ENCODE measurements around the gene SLC6A17.

DNA sequence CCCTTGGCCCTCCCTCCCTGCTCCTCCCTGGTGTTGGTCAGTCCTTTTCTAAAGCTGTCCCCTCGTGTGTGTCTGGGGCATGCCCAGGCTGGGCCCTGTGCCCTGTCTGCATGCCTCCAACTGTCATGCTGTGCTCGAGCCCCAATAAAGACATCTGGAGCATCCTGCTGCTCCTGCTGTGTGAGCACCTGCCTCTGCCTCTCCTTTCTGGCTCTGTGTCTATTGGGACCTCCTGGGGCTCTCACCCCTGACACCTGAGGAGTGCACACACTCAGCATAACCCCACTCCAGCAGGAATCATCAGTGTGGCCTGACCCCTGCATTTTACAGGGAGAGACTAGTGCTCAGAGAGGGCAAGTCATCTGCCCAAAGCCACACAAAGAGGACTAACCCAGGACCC is 83.6 kb downstream of the SLC6A17 start:
- TF ChIP-seq, protein P1, sequence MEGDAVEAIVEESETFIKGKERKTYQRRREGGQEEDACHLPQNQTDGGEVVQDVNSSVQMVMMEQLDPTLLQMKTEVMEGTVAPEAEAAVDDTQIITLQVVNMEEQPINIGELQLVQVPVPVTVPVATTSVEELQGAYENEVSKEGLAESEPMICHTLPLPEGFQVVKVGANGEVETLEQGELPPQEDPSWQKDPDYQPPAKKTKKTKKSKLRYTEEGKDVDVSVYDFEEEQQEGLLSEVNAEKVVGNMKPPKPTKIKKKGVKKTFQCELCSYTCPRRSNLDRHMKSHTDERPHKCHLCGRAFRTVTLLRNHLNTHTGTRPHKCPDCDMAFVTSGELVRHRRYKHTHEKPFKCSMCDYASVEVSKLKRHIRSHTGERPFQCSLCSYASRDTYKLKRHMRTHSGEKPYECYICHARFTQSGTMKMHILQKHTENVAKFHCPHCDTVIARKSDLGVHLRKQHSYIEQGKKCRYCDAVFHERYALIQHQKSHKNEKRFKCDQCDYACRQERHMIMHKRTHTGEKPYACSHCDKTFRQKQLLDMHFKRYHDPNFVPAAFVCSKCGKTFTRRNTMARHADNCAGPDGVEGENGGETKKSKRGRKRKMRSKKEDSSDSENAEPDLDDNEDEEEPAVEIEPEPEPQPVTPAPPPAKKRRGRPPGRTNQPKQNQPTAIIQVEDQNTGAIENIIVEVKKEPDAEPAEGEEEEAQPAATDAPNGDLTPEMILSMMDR (conservative IDR thresholded peaks at IDR 0.05; ENCODE audit: low read depth, low read length) = no peak
- no peak for TF ChIP-seq EZH2 (IDR thresholded peaks at IDR 0.05; ENCODE audit: borderline replicate concordance, low read depth, low read length, poor library complexity, severe bottlenecking)

All from A673 (cell line).